ENCODE results near the gene MTM1.
A peak's percentile ranks its signal among the peaks of the same experiment; 100 is the strongest.

Gene MTM1

DNA sequence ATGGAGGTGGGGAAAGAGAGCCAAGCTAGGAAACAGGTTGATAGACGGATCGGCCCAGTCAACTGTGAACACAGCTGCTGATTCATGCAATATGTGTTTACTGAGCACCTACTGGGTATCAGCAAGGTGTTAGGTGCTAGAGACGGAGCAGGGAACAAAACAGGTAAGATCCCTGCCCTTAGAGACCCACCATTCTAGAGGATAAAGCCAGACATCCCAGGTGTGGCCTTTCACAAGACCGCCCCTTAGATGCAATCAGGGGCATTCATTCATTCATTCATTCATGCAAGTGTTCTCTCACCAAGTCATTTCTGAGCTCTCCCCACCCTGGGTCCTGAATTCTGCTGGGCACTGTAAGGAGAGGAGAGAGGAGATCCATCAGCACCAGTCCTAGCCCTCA is 20.2 kb upstream of the MTM1 start:
- no peak for DNase-seq (ENCODE audit: low read depth in 2 of 2, low spot score in 1 of 2)

GRCh38 chrX:150548684-150549083 is 19.7 kb upstream of the MTM1 start:
- no peak for DNase-seq (ENCODE audit: low read depth in 2 of 2, low spot score in 1 of 2)

DNA sequence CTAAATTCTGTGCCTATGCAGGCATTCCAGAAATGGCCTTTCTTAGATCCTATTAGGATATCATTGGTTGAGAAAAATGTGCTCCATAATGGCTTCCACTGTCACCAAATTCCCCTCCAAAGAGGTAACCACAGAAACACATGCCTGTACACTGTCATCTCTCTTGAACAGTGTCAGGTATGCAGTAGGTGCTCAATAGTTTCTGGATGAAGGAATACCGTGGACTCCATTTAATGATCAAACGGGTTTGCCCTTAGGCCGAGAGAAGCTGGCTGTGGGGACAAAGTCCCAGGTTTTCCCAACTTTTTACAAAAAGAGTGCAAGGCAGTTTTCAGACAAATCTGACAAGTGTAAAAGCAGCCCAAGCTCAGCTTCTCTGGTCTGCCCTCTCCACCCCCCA is 16.5 kb upstream of the MTM1 start:
- DNase-seq (ENCODE audit: low read depth in 2 of 2, low spot score in 1 of 2) = no peak

- DNase-seq (ENCODE audit: low read depth in 2 of 2, low spot score in 1 of 2) = no peak
Measured at GRCh38 chrX:150558424-150558823, 10.0 kb upstream of the MTM1 start.

DNA sequence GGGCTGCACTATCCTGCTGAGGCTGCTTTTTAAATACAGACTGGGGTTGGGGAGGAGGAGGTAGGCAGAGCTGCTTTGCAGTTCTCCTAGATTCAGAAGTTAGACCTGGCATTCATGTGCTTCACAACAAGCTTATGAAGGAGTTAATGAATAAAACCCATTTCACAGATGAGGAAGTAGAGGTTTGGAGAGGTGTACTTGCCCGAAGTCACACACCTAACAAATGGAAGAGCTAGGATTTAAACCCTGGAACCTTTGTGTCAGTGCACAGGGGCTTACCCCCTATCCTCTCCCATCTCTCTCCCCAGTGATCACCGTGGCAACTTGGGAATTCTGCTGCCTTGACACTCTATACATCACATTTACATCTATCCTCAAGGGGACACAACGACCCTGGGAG is 3.6 kb upstream of the MTM1 start:
- DNase-seq (ENCODE audit: low read depth in 2 of 2, low spot score in 1 of 2) = no peak

- no peak for DNase-seq (ENCODE audit: low read depth in 2 of 2, low spot score in 1 of 2)
Measured at GRCh38 chrX:150565551-150565950, 2.9 kb upstream of the MTM1 start.

DNA sequence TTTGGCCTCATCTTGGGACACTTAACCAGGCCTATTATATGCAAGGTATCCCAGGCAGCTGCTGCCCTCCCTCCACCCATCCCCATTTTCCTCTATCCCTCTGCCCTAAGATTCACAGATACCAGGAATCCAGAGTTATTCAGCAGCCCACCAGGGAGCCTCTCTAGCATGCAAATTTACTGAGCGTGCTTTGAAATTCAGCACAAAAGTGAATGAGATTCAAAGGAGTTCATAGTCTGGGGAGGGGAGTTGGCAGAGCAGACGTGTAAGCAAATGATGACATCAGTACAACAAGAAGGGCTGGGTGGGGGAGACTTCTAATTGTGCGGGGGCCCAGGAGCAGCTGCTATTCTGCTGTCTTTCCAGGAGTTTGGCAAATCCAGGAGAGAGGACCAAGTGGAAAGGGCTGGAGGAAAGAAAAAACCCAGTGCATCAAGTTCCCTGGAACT is 1.7 kb upstream of the MTM1 start:
- DNase-seq (ENCODE audit: low read depth in 2 of 2, low spot score in 1 of 2) = no peak

DNA sequence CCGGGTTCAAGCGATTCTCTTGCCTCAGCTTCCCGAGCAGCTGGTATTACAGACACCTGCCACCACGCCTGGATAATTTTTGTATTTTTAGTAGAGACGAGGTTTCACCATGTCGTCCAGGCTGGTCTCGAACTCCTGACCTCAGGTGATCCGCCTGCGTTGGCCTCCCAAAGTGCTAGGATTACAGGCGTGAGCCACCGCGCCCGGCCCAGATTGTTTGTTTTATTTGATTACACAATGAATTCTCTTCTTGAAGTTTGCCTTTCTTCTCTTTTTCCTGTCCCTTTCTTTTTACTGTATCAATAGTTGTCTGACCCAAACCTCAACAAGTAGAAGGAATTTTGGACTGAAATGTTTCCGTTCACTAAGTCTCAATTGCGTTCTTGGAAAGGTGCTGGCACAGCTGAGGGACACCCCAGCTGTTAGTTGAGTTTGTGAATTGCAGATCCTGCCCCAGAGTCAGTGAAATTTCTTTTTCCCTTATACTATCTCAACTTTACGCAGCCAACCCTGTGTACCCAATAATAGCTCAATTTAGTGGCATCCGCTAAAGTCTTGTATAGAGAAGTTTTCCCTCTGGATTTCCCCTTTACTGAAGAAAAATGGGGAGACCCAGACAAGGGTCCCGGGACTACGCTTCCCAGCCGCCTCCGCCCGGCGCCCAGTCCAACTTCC is 639 bp upstream of the MTM1 start:
- no peak for DNase-seq (ENCODE audit: low read depth in 2 of 2, low spot score in 1 of 2)

GRCh38 chrX:150569155-150569477 is 695 bp downstream of the MTM1 start:
- no peak for DNase-seq (ENCODE audit: low read depth in 2 of 2, low spot score in 1 of 2)

GRCh38 chrX:150570512-150570911 is 2.1 kb downstream of the MTM1 start:
- DNase-seq (ENCODE audit: low read depth in 2 of 2, low spot score in 1 of 2) = no peak

DNA sequence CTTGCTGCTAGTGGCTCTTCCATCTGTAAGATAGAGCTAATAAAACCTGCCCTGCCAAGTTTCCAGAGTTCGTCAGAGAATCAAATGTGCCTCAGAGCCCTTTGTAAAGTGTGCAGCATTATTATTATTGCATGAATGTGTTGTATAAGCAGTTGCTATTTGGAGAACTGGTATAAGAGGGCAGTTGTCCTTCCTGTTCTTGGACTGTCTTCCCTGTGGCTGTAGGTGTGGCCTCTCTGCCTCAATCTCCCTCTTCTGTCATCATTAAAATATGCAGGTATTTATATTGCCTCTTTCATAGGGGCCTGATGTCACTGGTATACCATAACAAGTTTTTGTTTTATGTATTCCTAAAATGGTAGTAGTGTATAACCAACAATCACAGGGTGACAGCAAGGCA is 3.8 kb downstream of the MTM1 start:
- DNase-seq (ENCODE audit: low read depth in 2 of 2, low spot score in 1 of 2) = no peak

DNA sequence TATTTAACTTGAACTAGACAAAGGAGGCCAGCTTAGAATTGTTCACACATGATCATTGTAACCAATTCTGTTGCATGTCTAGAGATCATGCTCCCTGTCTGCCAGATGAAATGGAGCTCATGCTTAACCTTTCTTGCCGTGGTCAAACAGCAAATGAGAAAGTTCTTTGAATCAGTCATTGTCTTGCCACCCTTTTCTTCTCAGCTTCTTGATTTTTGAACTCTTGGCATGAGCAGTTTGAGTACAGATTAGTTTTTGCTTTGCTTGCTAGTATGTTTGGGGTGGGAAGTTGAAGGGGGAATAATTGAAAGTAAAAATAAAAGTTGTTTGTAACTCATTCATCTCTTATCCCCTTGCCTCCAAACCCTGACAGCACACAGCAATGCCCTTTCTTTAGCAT is 4.7 kb downstream of the MTM1 start:
- no peak for DNase-seq (ENCODE audit: low read depth in 2 of 2, low spot score in 1 of 2)

- DNase-seq (ENCODE audit: low read depth in 2 of 2, low spot score in 1 of 2) = peak in 1 of 2 donors; percentile 4
Measured at GRCh38 chrX:150573702-150574101, 5.3 kb downstream of the MTM1 start.

DNA sequence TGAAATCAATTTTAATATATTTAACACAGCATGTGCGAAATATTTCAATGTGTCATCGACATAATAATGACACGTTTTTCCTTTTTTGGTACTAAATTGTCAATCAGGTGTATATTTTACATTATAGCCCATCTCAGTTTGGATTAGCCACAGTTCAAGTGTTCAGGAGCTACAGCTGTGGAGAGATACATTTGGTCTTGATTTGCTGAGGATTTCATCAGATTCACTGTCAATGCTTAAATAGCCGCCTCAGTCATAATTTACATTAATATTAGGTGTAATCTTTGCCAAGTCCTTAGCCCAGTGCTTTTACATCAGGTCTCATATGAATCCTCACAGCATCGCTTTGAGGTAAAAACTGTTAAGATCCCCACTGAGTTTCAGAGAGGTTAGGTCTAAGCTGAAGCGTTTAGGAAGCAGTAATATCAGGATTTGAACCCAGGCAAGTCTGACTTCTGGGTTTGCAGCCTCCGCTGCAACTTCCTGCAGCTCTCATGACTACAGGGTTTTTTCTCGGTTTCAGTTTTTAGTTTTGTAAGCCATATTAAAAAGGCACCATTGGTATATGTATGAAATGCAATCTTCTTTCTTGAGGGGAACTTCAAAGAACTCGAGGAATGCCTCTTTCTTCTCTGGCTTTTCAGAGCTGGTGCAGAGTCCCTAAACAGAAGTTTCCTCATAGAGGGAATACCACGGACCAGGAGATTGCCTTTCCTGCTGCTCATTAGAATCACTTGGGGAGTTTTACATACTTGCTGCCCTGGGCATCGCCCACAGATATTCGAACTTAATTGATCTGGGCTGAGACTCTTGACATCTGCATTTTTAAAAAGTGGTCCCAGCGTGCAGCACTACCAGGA is 6.4 kb downstream of the MTM1 start:
- no peak for DNase-seq (ENCODE audit: low read depth in 2 of 2, low spot score in 1 of 2)

- DNase-seq (ENCODE audit: low read depth in 2 of 2, low spot score in 1 of 2) = peak; percentile 12 to 33
Measured at GRCh38 chrX:150575419-150575814, 7.0 kb downstream of the MTM1 start.

DNA sequence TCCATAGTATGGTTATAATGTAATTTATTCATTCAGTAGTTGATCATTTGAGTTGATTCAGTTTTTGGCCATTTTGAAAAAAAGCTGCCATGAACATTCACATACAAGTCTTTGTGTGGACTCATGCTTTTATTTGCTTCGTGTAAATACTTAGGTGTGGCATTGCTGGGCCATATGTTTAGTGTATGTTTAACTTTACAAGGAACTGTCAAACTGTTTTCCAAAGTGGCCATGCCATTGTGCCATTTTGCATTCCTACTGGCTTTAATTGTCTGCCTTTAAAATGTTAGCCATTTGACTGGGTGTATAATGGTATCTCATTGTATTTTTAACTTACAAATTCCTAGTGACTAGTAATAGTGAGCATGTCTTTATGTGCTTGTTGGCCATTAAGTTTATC is 8.8 kb downstream of the MTM1 start:
- no peak for DNase-seq (ENCODE audit: low read depth in 2 of 2, low spot score in 1 of 2)

DNA sequence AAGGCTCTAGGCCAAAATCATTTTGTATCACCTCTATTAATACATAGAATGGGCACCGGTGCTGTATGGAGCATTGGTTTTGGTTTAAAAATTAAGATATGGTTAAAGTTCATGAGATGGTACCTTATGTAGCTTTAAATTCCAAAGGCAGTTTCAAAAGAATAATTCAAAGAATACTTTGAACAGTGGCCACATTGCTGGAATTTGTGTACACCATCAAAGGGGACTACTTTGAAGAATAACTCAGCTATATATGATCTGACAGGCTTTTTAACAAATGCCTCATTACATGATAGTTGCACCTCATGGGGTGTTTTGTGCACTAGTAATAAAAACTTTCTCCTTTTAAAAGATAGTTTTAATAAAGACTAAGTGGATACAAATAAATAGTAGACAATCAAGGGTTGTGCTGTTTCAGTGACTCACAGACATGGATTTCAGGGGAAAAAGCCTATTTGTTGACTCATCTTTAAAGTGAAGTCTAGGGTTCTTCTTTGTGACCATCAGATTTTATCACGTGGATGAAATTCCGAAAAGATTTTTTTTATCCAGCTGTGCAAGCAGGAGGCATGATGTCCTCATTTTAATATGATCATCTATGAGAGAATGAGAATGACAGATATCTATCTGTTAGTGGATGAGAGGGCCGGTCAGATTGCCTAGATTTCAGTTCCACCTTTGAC is 12.8 kb downstream of the MTM1 start:
- no peak for DNase-seq (ENCODE audit: low read depth in 2 of 2, low spot score in 1 of 2)

GRCh38 chrX:150582338-150582948 is 14.0 kb downstream of the MTM1 start:
- no peak for DNase-seq (ENCODE audit: low read depth in 2 of 2, low spot score in 1 of 2)

DNA sequence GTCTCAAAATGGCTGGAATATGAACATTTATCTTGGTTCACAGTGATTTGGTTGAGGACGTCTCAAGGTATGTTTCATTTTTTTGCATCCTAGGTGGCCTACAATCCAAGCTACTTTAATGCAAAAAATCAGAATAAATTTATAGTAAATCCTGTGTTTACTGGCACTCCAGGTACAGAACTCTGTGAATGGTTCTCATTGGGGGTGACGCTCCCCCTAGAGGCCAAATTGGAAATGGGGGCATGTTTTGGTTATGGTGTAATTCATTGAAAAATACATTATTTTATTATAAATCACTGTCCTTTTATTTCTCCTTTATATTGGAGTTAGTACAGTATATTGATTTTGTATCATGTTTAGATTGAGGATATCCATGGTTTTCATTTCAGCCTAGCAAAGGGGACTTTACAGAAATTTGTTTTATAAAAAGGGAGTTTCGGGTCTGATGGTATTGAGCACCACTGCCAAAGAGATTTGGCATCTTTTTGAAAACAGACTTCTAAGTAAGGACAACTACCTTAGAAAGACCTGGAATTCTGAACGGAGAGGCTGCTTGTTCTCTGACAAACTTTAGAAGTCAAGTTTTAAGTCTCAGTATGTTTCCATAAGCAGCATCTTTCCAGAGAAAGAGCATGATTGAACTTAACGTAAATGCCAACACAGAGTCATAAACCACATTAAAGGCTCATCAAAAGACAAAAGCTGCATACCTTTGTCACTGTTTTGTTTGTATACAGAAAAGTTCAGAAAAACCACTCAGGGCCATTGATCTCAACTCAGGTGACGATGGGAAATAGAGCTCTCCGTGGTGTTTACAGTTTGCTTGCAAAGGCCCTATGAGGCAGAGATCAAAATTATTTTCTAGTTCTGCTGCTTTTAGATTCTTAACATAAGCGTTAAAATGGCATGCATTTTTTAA is 19.4 kb downstream of the MTM1 start:
- peak; percentile 15 to 23 for DNase-seq (ENCODE audit: low read depth in 2 of 2, low spot score in 1 of 2)

DNA sequence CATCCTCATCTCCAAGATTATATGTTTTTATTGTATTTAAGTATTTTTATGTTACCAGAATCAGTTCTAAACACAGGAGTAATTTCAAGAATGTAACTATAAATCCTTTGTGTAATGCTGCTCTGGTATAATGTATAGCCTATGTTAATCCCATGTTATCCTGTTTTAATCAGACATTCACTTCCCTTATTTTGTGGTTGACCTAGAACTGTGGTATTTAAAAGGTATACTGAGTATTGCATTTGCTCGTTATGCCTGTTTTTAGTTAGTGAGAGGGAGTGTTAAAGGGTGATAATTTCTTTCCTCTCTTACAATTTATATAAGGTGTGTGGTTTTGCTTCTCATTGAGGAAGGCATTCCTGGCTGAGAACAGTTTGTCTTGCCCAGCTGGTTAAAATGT is 26.2 kb downstream of the MTM1 start:
- DNase-seq (ENCODE audit: low read depth in 2 of 2, low spot score in 1 of 2) = no peak

DNA sequence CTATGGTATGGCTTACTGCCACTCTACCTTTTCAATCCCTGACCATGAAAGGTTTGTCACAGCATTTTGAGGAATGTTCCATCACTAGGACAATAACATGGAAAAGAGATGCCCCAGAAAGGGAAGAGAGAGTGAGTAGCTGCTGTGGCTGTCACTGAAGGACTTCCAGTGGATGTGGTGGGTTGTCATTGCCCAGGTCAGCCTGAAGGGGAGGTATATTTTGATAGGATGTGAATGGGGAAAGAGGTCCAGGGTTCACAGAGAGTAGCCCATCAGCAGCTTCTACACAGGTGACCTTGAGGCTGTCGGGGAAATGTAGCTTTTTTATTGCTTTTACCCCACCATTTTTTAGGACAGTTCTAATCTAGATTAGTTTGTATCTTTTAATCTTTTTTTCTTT is 30.8 kb downstream of the MTM1 start:
- no peak for DNase-seq (ENCODE audit: low read depth in 2 of 2, low spot score in 1 of 2)
